ENCODE data around the gene NPW. TPM values are rescaled to one million over a fixed set of nuclear protein-coding genes. Genes with fewer than 3 reads are reported as not detected.

Gene NPW
- total RNA-seq, 4 donors from 2014 or later, result not detected

- H3K36me3 ChIP-seq, result peaks cover 0 to 49% of the 10 kb centered on the region in 2 donors
- H3K27ac ChIP-seq, result no peak overlapping the region
- intact Hi-C loops (cut with DNase I; ENCODE audit: low total_unique reads) (no loop called here), in situ Hi-C loops (cut with MboI; ENCODE audit: low sequenced_read_pairs in 4 of 4) (no loop called here)
- DNase-seq (no peak), ATAC-seq (no peak)
- H3K27me3 ChIP-seq, result no peaks in the 10 kb centered on the region
- H3K4me3 ChIP-seq, result no peak overlapping the region
- TF ChIP-seq POLR2A (IDR thresholded peaks at IDR 0.05) (no peak), CTCF (IDR thresholded peaks at IDR 0.05 in 4 of 5, conservative IDR thresholded peaks at IDR 0.05 in 1 of 5) (no peak)
- peaks cover 9 to 10% of the 10 kb centered on the region in 2 donors for H3K4me1 ChIP-seq
- no peaks in the 10 kb centered on the region for H3K9me3 ChIP-seq
These were observed 33.6 kb downstream of the NPW start for GRCh38 chr16:2053211-2053610.

GRCh38 chr16:2053897-2054296 lies 34.3 kb downstream of the NPW start:
- Histone ChIP-seq H3K4me1 (peaks cover 3% of the 10 kb centered on the region in 2 donors), H3K27me3 (no peaks in the 10 kb centered on the region), H3K27ac (no peak overlapping the region), H3K4me3 (no peak overlapping the region), H3K36me3 (peaks cover 0 to 53% of the 10 kb centered on the region in 2 donors), H3K9me3 (no peaks in the 10 kb centered on the region)
- in situ Hi-C loops (cut with MboI; ENCODE audit: low sequenced_read_pairs in 4 of 4) (no loop called here), intact Hi-C loops (cut with DNase I; ENCODE audit: low total_unique reads) (no loop called here)
- TF ChIP-seq POLR2A (IDR thresholded peaks at IDR 0.05) (no peak), CTCF (IDR thresholded peaks at IDR 0.05 in 4 of 5, conservative IDR thresholded peaks at IDR 0.05 in 1 of 5) (no peak)
- no peak for ATAC-seq
- no peak for DNase-seq

GRCh38 chr16:2054543-2055245 lies 35.1 kb downstream of the NPW start:
- H3K27ac ChIP-seq, result no peak overlapping the region
- no peaks in the 10 kb centered on the region for H3K27me3 ChIP-seq
- TF ChIP-seq CTCF (IDR thresholded peaks at IDR 0.05 in 4 of 5, conservative IDR thresholded peaks at IDR 0.05 in 1 of 5) (no peak), POLR2A (IDR thresholded peaks at IDR 0.05) (no peak)
- ATAC-seq, result no peak
- intact Hi-C loops (cut with DNase I; ENCODE audit: low total_unique reads), result no loop called here
- in situ Hi-C loops (cut with MboI; ENCODE audit: low sequenced_read_pairs in 4 of 4), result no loop called here
- H3K9me3 ChIP-seq, result no peaks in the 10 kb centered on the region
- H3K4me3 ChIP-seq, result no peak overlapping the region
- no peaks in the 10 kb centered on the region for H3K4me1 ChIP-seq
- H3K36me3 ChIP-seq, result peaks cover 0 to 53% of the 10 kb centered on the region in 2 donors
- DNase-seq, result no peak

- no peaks in the 10 kb centered on the region for H3K9me3 ChIP-seq
- intact Hi-C loops (cut with DNase I; ENCODE audit: low total_unique reads), result no loop called here
- no peak overlapping the region for H3K27ac ChIP-seq
- no peak for DNase-seq
- H3K4me3 ChIP-seq, result no peak overlapping the region
- no peak for ATAC-seq
- H3K36me3 ChIP-seq, result peaks cover 0 to 51% of the 10 kb centered on the region in 2 donors
- in situ Hi-C loops (cut with MboI; ENCODE audit: low sequenced_read_pairs in 4 of 4), result no loop called here
- no peaks in the 10 kb centered on the region for H3K27me3 ChIP-seq
- TF ChIP-seq CTCF (IDR thresholded peaks at IDR 0.05 in 4 of 5, conservative IDR thresholded peaks at IDR 0.05 in 1 of 5), result peak in 3 of 5 experiments; percentile 17 to 36 (median 22)
- TF ChIP-seq POLR2A (IDR thresholded peaks at IDR 0.05), result no peak
- no peaks in the 10 kb centered on the region for H3K4me1 ChIP-seq
These were observed 36.5 kb downstream of the NPW start for GRCh38 chr16:2056077-2056476.

Data from gastrocnemius medialis (tissue), 4 donors.